Neural progenitor cell (in vitro differentiated cells): ENCODE measurements around the gene RHOJ.

Experiments
- CTCF ChIP-seq: fragments of 200-600 bp; sonication (generic); IDR thresholded peaks from 2 replicates; pipeline ENCODE4 v1.5.1; 2017; ENCODE audit warnings: antibody characterized with exemption, mild to moderate bottlenecking
- EZH2 ChIP-seq: fragments of 200-600 bp; sonication (generic); IDR thresholded peaks from 2 replicates; pipeline ENCODE4 v1.6.1; 2017; ENCODE audit warnings: antibody characterized with exemption, mild to moderate bottlenecking, moderate library complexity

GRCh38 chr14:63308723-63309317 is 104.6 kb downstream of the RHOJ start:
- TF ChIP-seq CTCF (peak; percentile 74), EZH2 (no peak)
